A673 (cell line): ENCODE results near the gene TACR3. TPM values are rescaled to one million over a fixed set of nuclear protein-coding genes. Genes with fewer than 3 reads are reported as not detected.

Experiments used
- BruUV-seq: library from RNA; stranded (reverse); fragments of 400-500 nt; replicated peaks from 2 replicates; lab custom pipeline; 2021; lab: Mats Ljungman, UMichigan
- CTCF ChIA-PET: fragments of 300-600 bp; sonication (Branson Sonifier 250); formaldehyde crosslinking; loops from one replicate; lab custom pipeline; 2022; ENCODE audit warnings: antibody characterized with exemption; lab: Charles Lee
- POLR2A ChIA-PET: fragments of 300-600 bp; sonication (Branson Sonifier 250); formaldehyde crosslinking; loops from one replicate; lab custom pipeline; 2022; ENCODE audit warnings: antibody characterized with exemption; ENCODE audit not compliant: low non-redundant PET; lab: Charles Lee
- DNase-seq: peaks from one replicate; pipeline ENCODE4 v3.0.0-alpha.2; 2015; ENCODE audit warnings: low spot score
- H3K27ac ChIP-seq: fragments of 200-600 bp; sonication (generic); 2 replicates; pipeline ENCODE4 v1.5.1; 2016; ENCODE audit warnings: mixed run types, low read depth, mild to moderate bottlenecking, mixed read lengths, antibody characterized with exemption, low read length; ENCODE audit not compliant: poor library complexity, severe bottlenecking
- H3K27me3 ChIP-seq: fragments of 200-600 bp; sonication (generic); replicated peaks from 2 replicates; pipeline ENCODE4 v1.6.1; 2017; ENCODE audit warnings: mixed run types, low read depth, mild to moderate bottlenecking, mixed read lengths, antibody characterized with exemption, low read length; ENCODE audit not compliant: insufficient read depth, poor library complexity
- H3K36me3 ChIP-seq: fragments of 200-600 bp; sonication (generic); 2 replicates; pipeline ENCODE4 v1.6.1; 2016; ENCODE audit warnings: mixed run types, mild to moderate bottlenecking, mixed read lengths, antibody characterized with exemption, low read length; ENCODE audit not compliant: insufficient read depth, poor library complexity, severe bottlenecking
- H3K4me1 ChIP-seq: fragments of 200-600 bp; sonication (generic); 2 replicates; pipeline ENCODE4 v1.6.1; 2017; ENCODE audit warnings: mixed run types, mild to moderate bottlenecking, mixed read lengths, antibody characterized with exemption, low read length; ENCODE audit not compliant: insufficient read depth, poor library complexity, severe bottlenecking
- H3K4me3 ChIP-seq: fragments of 200-600 bp; sonication (generic); 2 replicates; pipeline ENCODE4 v1.5.1; 2016; ENCODE audit warnings: low read depth, mixed run types, mild to moderate bottlenecking, mixed read lengths, low read length; ENCODE audit not compliant: poor library complexity, severe bottlenecking
- H3K9me3 ChIP-seq: fragments of 200-600 bp; sonication (generic); 2 replicates; pipeline ENCODE4 v1.6.1; 2016; ENCODE audit warnings: mixed run types, low read depth, mild to moderate bottlenecking, mixed read lengths, antibody characterized with exemption, low read length; ENCODE audit not compliant: poor library complexity, severe bottlenecking
- CTCF ChIP-seq: fragments of 300-800, 200-600 bp; sonication (generic); conservative IDR thresholded peaks from 2 replicates; pipeline ENCODE4 v1.5.1; 2017; ENCODE audit warnings: low read depth, mild to moderate bottlenecking, antibody characterized with exemption, low read length, moderate library complexity, mixed read lengths
- EZH2 ChIP-seq: fragments of 200-600 bp; sonication (generic); IDR thresholded peaks from 2 replicates; pipeline ENCODE4 v1.6.1; 2017; ENCODE audit warnings: borderline replicate concordance, low read depth, mild to moderate bottlenecking, mixed read lengths, antibody characterized with exemption, low read length; ENCODE audit not compliant: poor library complexity, severe bottlenecking
- intact Hi-C: fragments of 100-400 bp; cut with micrococcal nuclease; formaldehyde crosslinking; loops from one replicate; pipeline ENCODE4 v1.10.0; 2022; ENCODE audit not compliant: unreplicated experiment
- total RNA-seq: library from RNA; stranded (reverse); gene quantifications from 2 replicates; pipeline ENCODE4 v1.2.3, GENCODE V29; 2021

Gene TACR3
- total RNA-seq, 1 experiment from 2014 or later = not detected

GRCh38 chr4:103720661-103721060 is 876 bp upstream of the TACR3 start:
- Histone ChIP-seq H3K27ac (no peak overlapping the region), H3K4me1 (no peaks in the 10 kb centered on the region), H3K9me3 (no peaks in the 10 kb centered on the region), H3K4me3 (no peak overlapping the region), H3K27me3 (peaks cover 38% of the 10 kb centered on the region), H3K36me3 (no peaks in the 10 kb centered on the region)
- no peak for TF ChIP-seq CTCF
- TF ChIP-seq EZH2 = no peak
- intact Hi-C loops = no loop called here
- ChIA-PET CTCF (no interaction called here), POLR2A (no interaction called here)
- BruUV-seq = no TSS peak
- DNase-seq = no peak

- Histone ChIP-seq H3K4me3 (peak overlapping the region; percentile 5), H3K27me3 (peaks cover 38% of the 10 kb centered on the region), H3K27ac (no peak overlapping the region), H3K36me3 (no peaks in the 10 kb centered on the region), H3K4me1 (no peaks in the 10 kb centered on the region), H3K9me3 (no peaks in the 10 kb centered on the region)
- ChIA-PET CTCF (no interaction called here), POLR2A (interaction anchor here (0.6 kb wide), 1 partner anchor 9 kb away, joined by 3 read pairs; no protein-coding TSS in a partner anchor)
- TF ChIP-seq EZH2 = no peak
- TF ChIP-seq CTCF = no peak
- intact Hi-C loops = no loop called here
- no TSS peak for BruUV-seq
- no peak for DNase-seq
Measured at GRCh38 chr4:103719105-103719829, 518 bp downstream of the TACR3 start.

- Histone ChIP-seq H3K36me3 (no peaks in the 10 kb centered on the region), H3K27me3 (no peaks in the 10 kb centered on the region), H3K4me3 (no peak overlapping the region), H3K4me1 (no peaks in the 10 kb centered on the region), H3K27ac (no peak overlapping the region), H3K9me3 (peaks cover 4% of the 10 kb centered on the region)
- TF ChIP-seq EZH2 (no peak), CTCF (no peak)
- ChIA-PET CTCF (no interaction called here), POLR2A (no interaction called here)
- intact Hi-C loops = no loop called here
- DNase-seq = no peak
- BruUV-seq = no TSS peak
Measured at GRCh38 chr4:103692615-103693014, 27.2 kb downstream of the TACR3 start.
